HG03196 (cell line): ENCODE data around the gene CST9L.

Experiments
- ATAC-seq: cut with Tn5 transposase; IDR thresholded peaks from one replicate; pipeline ENCODE4 v1.9.1; 2021; ENCODE audit not compliant: unreplicated experiment

CST9L gene, protein sequence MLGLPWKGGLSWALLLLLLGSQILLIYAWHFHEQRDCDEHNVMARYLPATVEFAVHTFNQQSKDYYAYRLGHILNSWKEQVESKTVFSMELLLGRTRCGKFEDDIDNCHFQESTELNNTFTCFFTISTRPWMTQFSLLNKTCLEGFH

GRCh38 chr20:23568320-23568970 is at the start of gene CST9L:
Gene CST9L (minus strand): TSS chr20:23568484. CDS start chr20:23568450, 34 bp downstream.
- no peak for ATAC-seq

- no peak for ATAC-seq
These were observed 45.9 kb upstream of the CST9L start for GRCh38 chr20:23614163-23614562.

- ATAC-seq, result no peak
These were observed 45.4 kb upstream of the CST9L start for GRCh38 chr20:23613676-23614075.

- no peak for ATAC-seq
These were observed 44.1 kb upstream of the CST9L start for GRCh38 chr20:23612396-23612795.

- ATAC-seq, result no peak
These were observed 41.3 kb upstream of the CST9L start for GRCh38 chr20:23609486-23610109.

DNA sequence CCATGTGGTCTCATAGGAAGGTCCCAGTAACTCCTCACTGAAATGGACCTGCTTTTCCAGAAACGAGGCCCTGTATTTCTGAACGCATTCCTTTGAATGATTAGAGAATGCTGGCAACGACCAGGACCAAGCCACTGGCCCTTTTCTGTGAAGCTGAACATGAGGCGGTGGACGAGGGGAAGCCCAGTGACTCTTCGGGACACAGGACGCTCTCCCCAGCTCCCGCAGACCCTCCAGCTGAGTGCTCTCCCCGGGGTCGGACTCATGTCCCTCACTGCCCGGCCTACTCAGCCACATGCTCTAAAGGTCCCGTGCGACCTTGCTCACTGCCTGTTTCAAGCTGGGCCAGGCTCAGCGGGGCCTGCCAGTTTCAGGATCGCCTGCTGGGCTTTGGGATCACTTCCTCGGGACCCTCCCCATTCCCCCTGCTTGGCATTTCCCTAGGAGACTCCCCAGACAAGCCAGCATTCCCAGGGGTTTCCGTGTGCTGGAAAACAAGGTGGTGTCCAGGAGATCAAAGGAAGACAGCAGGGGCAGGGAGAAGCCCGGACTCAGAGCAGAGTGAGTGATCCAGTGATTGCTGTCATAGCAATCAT is 40.1 kb upstream of the CST9L start:
- ATAC-seq, result no peak

GRCh38 chr20:23607497-23608245 is 39.4 kb upstream of the CST9L start:
- ATAC-seq, result no peak

DNA sequence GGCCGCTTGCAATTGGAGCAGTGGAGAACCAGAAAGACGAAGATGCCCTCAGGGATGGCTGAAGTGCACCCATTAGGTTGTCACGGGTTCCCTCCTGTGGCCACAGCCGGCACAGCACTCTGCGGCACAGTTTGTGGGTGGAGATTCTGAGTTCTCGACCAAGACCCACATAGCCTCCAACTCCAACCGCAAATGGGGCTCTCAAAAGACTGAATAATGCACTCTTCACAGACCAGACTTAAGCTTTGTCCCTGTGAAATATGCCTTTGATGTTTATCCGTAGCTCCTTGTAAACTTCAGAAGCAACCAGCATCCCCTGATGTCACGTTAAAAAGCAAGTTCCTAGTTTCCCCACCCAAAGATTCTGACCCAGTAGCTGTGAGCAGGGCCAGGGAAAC is 38.4 kb upstream of the CST9L start:
- ATAC-seq, result peak; percentile 71

DNA sequence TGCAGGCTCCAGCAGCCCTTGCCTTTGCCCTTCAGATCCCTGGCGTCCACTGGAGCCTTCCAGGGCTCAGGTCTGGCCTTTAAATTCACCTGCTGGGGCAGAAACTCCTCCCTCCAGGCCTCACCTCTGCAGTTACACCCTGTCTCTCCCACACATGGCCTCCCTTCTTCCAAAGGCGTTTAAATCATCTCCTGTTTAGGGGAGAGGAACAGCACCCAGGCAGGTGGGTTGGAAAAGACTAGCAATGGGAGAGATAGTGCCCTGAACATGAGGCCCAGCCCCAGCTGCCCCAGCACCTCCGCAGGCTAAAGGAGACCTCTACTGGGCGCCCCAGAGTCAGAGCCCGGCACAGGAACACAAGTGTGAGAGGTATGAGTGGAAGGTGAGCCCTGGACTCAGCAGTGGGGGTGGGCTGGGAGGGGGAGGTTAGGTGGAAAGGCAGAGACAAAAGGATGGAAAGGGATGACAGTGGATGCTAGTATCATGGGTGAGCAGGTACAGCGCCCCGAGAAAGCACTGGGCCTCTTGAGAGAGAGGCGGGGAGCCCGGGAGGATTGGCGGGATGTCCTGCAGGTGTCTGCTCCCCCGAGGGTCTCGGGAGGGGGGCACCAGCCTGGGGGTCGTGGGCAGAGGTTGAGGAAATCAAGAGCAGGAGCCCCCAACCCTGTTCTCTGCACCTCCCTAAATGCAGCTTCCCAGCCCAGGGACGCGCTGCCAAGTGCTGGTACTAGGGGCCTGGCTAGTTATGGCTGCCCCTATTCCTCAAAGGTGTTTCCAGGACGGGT is 37.8 kb upstream of the CST9L start, which contains the start of gene CST9:
TSS of gene CST9 (minus strand) at position 51 of the 785 bp plus-strand sequence. CDS start 53 bp downstream, outside the sequence.
- no peak for ATAC-seq

- no peak for ATAC-seq
These were observed 36.0 kb upstream of the CST9L start for GRCh38 chr20:23604306-23604705.

DNA sequence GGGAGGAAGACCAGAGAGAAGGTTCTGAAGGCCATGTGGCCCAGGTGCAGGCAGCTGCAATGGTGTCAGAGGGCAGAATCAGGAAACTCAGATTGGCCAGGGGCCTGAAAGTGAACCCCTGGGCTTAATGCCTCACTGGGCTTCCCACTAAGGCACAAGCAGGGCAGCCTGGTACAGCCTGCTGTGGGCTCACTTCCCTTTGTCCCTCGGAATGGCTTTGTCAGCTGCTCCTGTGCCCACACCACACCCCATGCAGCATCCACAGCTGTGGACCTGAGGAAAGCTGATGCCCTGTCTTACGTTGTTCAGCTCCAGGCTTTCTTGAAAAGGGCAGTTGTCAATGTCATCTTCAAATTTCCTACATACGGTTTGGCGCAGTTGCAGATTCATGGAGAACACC is 35.0 kb upstream of the CST9L start:
- no peak for ATAC-seq

DNA sequence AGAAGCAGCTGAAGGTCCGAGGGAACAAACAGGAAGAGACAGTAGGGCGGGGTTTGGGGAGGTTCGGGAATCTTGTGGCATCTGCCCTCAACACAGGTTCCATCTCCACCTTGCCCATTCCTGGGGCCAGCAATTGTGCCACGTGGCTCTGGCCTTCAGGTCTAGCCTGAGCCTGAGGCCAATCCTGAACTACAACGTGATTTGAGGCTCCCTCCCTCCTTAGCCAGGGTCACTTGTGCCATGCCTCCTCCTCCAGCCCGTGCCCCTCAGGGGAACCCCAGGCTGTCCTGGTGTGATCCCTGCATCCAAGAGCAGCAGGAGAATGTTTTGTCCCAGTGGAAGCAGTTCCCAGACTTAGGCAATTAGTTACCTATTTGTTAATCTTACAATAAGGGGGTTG is 34.4 kb upstream of the CST9L start:
- no peak for ATAC-seq

GRCh38 chr20:23602241-23602640 is 34.0 kb upstream of the CST9L start:
- ATAC-seq, result no peak

GRCh38 chr20:23601715-23602114 is 33.4 kb upstream of the CST9L start:
- ATAC-seq, result no peak

GRCh38 chr20:23598481-23598880 is 30.2 kb upstream of the CST9L start:
- no peak for ATAC-seq

DNA sequence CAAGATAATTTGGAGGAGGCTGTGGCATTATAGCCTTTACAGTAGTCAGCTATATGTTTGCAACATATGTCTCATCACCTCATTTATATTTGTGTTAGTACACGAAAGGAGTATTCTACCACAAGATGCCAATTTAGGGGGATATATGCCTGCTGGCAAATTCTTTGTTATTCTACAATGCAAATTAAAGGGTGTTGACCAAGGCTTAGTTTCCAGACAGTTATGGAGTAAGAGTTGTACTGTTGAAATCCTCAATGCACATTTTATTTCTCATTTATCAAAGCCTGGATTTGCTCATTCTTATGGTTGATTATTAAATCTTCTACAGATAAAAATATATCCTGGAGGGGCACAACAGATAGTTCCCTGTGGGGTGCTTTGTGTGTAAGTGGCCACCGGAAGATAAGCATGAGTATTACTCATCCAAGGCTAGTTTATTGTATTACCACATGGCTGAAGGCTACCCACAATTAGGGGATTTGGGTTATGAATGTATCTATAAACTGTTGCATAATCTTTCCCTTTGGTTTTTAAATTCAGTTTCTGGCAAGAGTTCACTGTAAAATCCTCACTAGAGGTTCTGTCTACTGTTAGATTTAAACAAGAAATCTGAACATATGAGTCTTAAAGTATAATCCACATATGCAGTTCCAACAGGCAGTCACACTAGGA is 28.4 kb upstream of the CST9L start:
- no peak for ATAC-seq

GRCh38 chr20:23595941-23596340 is 27.7 kb upstream of the CST9L start:
- no peak for ATAC-seq

- no peak for ATAC-seq
These were observed 20.4 kb upstream of the CST9L start for GRCh38 chr20:23588434-23589403.

DNA sequence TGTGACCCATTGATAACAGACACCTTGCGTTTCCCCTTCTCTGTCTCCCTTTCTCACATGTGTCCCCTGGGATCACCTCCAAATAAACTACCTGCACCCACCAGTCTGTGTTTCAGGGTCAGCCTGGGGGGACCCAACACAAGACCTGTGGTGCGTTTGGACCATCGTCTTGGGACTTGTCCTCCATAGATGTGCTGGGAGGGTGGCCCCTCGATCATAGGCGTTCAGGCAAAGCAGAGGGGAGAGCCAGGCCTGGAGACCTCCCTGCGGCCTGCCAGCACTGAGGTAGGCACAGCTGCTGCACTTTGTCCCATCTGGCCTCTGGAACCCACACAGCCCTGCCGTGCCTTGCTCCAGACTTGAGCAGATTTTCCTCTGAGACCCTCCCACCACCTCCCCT is 19.3 kb upstream of the CST9L start:
- no peak for ATAC-seq
